Activated naive CD4-positive, alpha-beta T cell treated with anti-CD3 and anti-CD28 coated beads, Interleukin-2, amount 50 U/mL, for 16 hours (primary cell): ENCODE results near the gene TMEM114.

Experiments
- DNase-seq: peaks from one replicate; pipeline ENCODE4 v3.0.0-alpha.2; 2020

Gene TMEM114

GRCh38 chr16:8547762-8548161 lies 42.5 kb downstream of the TMEM114 start:
- DNase-seq = no peak

DNA sequence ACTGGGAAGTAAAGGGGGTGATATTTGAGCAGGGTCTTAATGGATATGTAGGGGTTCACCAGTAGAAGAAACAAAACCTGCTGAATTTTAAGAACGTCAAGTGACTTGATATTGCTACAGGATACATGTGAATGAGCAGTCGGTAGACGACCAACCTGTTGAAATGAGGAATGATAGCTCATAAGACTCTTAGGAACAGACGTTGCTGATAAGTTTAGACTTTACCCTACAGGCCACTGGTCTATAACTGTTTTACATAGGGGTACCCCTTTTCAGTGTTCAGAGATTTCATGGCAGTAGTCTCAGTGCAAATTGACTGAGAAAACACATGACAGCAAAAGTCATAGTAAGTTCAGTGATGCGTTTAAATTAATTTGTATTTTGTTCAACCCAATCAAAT lies 45.9 kb downstream of the TMEM114 start:
- DNase-seq = no peak

GRCh38 chr16:8543258-8543657 lies 47.1 kb downstream of the TMEM114 start:
- no peak for DNase-seq

DNA sequence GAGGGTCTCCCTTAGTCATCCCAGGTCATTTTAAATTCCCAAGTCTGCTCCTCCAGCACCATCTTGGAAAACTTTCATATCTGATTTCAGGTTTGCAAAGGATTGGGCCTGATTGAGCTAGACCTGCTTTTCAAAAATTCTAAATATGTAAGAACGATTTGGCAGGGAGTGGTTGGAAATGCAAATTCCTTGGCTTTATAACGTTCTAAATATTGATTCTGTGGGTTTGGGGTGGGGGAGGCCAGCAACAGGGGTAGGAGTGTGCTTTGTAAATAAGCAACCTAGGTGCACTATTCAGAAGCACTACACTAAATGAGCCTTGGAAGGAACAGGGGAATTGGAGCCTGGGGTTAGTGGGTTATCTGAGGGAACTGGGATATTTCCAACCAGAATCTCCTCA lies 47.9 kb downstream of the TMEM114 start:
- DNase-seq = no peak

DNA sequence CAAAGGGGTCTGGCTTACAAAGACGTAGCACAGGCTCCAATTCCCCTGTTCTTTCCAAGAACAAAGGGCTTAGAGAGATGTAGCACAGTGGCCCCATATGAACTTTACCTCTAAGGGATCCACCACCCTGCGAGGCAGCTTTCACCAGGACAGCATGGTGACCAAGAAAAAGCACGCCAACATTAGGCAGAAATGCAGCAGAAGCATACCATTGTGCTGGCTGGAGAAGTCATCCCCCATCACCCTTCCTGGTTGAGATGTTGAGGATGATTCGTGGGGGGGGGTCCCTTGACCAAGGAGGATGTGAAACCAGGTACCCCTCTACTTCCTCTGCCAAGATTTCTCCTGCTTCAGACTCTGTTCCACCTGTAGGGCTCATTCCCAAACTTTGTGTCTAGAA lies 48.4 kb downstream of the TMEM114 start:
- no peak for DNase-seq

- DNase-seq = no peak
Observed at GRCh38 chr16:8537691-8538342, 52.5 kb downstream of the TMEM114 start.

GRCh38 chr16:8533509-8533908 lies 56.8 kb downstream of the TMEM114 start:
- DNase-seq = no peak

DNA sequence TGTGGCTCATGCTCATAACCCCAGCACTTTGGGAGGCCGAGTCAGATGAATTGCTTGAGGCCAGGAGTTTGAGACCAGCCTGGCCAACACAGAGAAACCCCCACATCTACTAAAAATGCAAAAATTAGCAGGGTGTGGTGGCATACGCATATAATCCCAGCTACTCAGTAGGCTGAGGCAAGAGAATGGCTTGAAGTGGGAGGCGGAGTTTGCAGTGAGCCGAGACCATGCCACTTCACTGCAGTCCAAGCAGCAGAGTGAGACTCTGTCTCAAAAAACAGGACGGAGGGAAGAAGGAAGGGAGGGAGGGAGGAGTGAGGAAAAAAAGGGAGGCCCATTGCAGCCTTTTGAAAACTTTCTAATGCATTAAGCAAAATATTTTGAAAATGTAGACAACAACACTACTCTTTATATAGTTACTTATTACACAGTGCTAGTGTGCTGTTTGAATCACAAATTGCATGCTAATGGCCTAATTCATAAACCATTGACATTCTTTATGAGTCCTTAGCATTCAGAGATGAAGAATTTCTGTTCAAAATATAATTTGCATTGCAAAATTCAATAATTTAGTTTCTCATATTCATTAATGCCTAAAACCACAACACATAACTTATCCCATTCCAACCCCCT lies 59.4 kb downstream of the TMEM114 start:
- no peak for DNase-seq

DNA sequence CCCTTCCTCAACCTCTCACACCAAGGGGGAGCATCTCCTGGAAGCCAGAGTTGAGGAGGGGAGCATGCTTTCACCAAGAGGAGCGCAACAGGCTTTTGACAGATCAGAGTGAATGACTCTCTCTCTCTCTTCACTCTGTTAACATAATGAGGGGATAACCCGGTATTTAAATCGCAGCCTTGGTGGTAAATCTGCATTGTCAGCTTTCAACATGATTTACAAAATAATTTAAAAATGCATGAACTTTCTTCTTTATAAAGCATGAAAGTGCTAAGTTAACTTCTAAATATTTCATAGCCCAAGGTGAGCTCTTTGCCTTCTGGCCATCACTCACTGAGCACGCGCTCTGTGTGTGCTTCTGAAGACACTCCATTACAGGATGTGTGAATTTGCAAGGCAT lies 61.8 kb downstream of the TMEM114 start:
- DNase-seq = no peak

DNA sequence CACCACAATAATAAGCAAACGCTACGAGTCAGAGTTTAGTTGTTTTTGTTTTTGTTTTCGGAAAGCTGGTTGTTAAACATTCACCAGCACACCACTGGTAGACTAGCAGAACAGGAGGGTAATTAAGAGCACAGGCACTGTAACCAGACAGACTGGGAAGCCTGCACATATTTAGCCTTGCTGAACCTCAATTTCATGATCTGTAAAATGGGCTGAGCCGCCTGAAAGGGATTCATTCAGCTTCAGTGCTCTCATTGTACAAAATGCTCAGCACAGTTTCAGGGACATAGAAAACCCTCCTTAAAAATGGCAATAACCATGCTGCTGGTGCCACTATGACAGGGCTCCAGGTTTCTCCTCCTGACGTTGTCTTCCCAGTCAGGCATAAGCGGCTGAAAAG lies 66.4 kb downstream of the TMEM114 start:
- DNase-seq = no peak

DNA sequence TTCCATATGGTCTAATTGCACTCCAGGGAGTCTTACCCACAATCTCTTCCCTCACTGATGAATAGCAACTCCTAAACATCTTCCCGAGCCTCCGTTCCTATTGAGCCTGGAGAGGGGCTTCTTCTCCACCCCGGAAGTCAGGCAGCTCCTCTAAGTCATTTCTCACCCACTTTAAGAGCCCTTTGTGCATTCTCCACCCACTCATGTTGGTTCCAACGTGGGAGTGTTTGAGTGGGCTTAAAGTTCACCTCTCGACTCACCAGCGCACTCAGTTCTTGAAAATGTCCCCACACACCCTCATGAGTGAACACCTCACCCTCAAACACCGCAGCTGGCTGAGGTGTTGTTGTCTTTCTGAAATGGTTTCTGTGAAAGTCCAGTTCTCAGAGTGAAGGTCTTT lies 67.6 kb downstream of the TMEM114 start:
- DNase-seq = no peak

GRCh38 chr16:8519643-8520042 lies 70.7 kb downstream of the TMEM114 start:
- no peak for DNase-seq
